Subcutaneous adipose tissue (tissue), 4 donors: Measurements from ENCODE around the gene LCN1. TPM values are rescaled to one million over a fixed set of nuclear protein-coding genes. Genes with fewer than 3 reads are reported as not detected.

Experiments
- CTCF ChIP-seq: fragments of 450-650 bp; IDR thresholded peaks from one replicate; pipeline ENCODE4 v1.5.1; 2016; ENCODE audit warnings: low read depth, mild to moderate bottlenecking, control low read depth, antibody characterized with exemption, moderate library complexity
- total RNA-seq, 4 donors: library from RNA; depleted of rRNA; stranded (reverse); fragments of >200 nt; gene quantifications; one replicate each; pipeline ENCODE4 v1.1.0, GENCODE V29; 2016

LCN1 gene
- total RNA-seq, 4 donors from 2014 or later = not detected

DNA sequence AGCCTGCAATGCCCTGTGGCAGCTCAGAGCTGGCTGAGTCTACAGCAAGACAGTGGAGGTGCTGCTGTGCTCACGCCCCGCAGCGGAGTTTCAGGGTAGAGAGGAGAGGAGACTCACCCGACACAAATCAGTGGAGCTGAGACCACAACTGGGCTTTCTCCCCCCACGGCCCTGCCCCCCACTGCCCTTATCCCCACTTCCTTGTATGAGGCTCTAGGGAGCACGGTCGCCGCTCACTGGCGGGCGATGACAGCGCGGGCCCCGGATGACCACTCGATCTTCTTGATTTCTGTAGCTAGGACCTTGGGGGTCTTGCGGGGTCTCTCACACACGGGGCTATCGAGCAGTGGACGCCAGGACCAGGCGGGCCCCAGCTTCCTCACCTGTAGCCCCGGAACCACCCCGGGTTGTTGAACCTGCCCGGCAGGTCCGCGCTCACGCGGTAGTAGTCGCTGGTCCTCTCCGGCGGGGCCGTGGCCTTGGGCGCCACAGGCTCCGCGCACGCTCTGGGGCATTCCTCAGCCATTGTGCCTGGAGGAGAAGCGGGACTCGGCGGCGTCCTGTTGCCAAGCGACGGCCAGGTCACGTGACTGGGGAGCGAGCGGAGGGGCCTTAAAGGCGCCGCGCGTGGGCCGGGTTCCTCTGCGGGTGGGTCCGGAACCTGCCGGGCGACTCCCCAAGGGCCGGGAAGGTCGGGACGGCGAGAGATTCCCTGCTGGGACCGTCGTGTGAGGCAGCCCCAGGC is 21.7 kb upstream of the LCN1 start:
- TF ChIP-seq CTCF = no peak

- no peak for TF ChIP-seq CTCF
Measured at GRCh38 chr9:135500071-135500524, 21.1 kb upstream of the LCN1 start.

DNA sequence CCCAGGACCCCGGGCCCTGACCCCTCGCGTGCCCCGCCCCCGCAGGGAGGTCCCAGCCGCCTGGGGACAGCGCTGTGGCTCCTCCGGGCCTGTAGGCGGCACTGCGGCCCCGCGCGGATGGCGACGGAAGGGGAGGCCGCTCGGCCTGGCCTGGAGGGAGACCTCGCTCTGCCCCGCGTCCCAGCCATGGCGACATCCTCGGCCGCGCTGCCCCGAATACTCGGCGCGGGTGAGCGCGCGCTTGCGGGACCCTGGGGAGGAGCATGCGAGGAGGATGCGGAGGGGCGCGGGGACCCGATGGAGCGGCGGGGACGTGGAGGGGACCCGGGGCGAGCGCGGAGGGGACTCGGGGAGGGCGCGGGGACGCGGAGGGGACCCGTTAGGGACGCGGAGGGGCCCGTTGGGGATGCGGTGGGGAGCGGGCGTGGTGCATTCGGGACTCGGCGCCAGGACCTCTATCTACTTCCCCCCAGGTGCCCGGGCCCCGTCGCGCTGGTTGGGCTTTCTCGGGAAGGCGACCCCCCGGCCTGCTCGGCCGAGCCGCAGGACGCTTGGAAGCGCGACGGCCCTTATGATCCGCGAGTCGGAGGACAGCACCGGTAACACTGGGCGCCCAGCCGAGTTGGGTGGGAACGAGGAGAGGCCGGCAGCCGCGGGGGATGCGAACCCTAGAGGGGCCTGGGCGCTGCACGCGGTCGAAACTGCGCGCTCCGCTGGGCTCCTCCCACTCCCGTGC is 20.5 kb upstream of the LCN1 start, which contains the start of gene MRPS2:
Gene MRPS2 (plus strand): TSS at position 158 of the 736 bp plus-strand sequence. CDS start 29 bp downstream, at position 187.
- no peak for TF ChIP-seq CTCF

DNA sequence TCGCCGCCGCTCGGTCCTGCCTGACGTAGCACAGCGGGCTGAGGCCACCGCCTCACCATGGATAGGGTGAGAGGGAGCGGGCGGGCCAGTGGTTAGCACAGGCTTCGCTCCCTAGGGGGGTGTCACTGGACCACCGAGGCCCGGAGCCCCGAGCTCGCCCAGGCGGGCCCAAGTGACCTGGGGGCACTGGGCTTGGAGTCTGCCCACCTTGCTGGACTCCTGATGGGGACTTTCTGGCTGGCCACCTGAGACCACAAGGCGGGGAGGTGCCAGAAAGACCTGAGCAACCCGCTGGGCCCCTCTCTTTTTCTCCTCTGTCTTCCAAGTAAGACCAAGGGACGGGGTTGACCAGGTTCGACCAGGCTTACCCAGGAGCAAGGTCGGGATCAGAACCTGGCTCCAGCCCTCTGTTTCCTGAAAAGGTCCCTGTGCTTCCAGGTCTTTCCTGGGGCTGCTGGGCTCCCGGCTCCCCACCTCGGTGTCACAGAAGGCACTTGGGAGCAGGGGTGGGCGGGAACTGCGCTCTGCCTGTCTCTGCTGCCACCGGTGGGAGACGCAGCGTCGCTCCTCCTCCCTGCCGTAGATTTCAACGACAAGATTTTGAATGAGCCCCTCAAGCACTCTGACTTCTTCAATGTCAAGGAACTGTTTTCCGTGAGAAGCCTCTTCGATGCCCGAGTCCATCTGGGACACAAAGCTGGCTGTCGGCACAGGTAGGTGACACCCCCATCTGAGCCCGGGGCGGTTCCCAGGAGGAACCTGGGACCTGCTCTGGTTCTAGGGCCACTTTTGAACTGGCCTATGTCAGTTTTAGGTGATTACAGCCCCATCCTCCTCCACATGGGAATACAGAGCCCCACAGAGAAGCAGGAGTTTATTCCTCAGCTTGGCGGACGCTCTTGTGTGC is 19.7 kb upstream of the LCN1 start:
- TF ChIP-seq CTCF = no peak

GRCh38 chr9:135502168-135502872 is 18.9 kb upstream of the LCN1 start:
- TF ChIP-seq CTCF = no peak

- TF ChIP-seq CTCF = no peak
Measured at GRCh38 chr9:135502873-135503321, 18.3 kb upstream of the LCN1 start.
